ENCODE measurements around the gene CSNK1A1. TPM values are rescaled to one million over a fixed set of nuclear protein-coding genes. Genes with fewer than 3 reads are reported as not detected.
"Not testable (repeated sequence)": the region's sequence is repeated elsewhere in the genome, so short reads cannot be mapped to it uniquely, and the experiment has no call there.

Gene CSNK1A1
- total RNA-seq (2021; fragmentation: NEBNext Ultra II Directional; extraction: Animal tissue kit (Norgen Biotek cat#: 25700)), result 100 to 1,000 TPM; 266 to 336 (median 310) TPM
- long read RNA-seq, full-length matches to known transcripts, result 154 of 253 reads
- long read RNA-seq, partial matches to known transcripts, result 56 of 253 reads
- long read RNA-seq, other reads (novel, unspliced or antisense), result 43 of 253 reads

GRCh38 chr5:149551227-149552037 is at the start of gene CSNK1A1:
TSS of gene CSNK1A1 (minus strand) at chr5:149551439. CDS start at chr5:149550964, 475 bp downstream.
- peak within 1 kb of the TSS; percentile 100 for H3K27ac Mint-ChIP-seq
- TF ChIP-seq CTCF (IDR thresholded peaks at IDR 0.05), result peak; percentile 85
- H3K9me3 Mint-ChIP-seq, result peaks cover 8% of the 10 kb centered on the region; the same call in 1 of the 2 replicates
- peaks cover 28% of the 10 kb centered on the region for H3K4me1 Mint-ChIP-seq (ENCODE audit: low read depth)
- peak; percentile 98 for DNase-seq
- peaks cover 36% of the 10 kb centered on the region for H3K36me3 Mint-ChIP-seq (ENCODE audit: low read depth)
- H3K4me3 Mint-ChIP-seq, result peak within 1 kb of the TSS; percentile 100
- H3K27me3 Mint-ChIP-seq (ENCODE audit: insufficient read depth), result peaks cover 3% of the 10 kb centered on the region

- Mint-ChIP-seq H3K4me1 (ENCODE audit: low read depth) (peaks cover 13% of the 10 kb centered on the region), H3K4me3 (no peak overlapping the region), H3K36me3 (ENCODE audit: low read depth) (no peaks in the 10 kb centered on the region), H3K27ac (no peak overlapping the region), H3K27me3 (ENCODE audit: insufficient read depth) (peaks cover 4% of the 10 kb centered on the region; the same call in 1 of the 2 replicates), H3K9me3 (no peaks in the 10 kb centered on the region)
- no peak for DNase-seq
- TF ChIP-seq CTCF (IDR thresholded peaks at IDR 0.05), result no peak
Measured at GRCh38 chr5:149600932-149601331, 49.7 kb upstream of the CSNK1A1 start.

GRCh38 chr5:149599375-149599774 is 48.1 kb upstream of the CSNK1A1 start:
- no peak for DNase-seq
- Mint-ChIP-seq H3K9me3 (no peaks in the 10 kb centered on the region), H3K4me3 (no peak overlapping the region), H3K27me3 (ENCODE audit: insufficient read depth) (peaks cover 4% of the 10 kb centered on the region; the same call in 1 of the 2 replicates), H3K4me1 (ENCODE audit: low read depth) (peaks cover 19% of the 10 kb centered on the region), H3K36me3 (ENCODE audit: low read depth) (no peaks in the 10 kb centered on the region), H3K27ac (no peak overlapping the region)
- no peak for TF ChIP-seq CTCF (IDR thresholded peaks at IDR 0.05)

GRCh38 chr5:149598966-149599365 is 47.7 kb upstream of the CSNK1A1 start:
- DNase-seq, result no peak
- peak; percentile 16; the same call in 1 of the 2 replicates for TF ChIP-seq CTCF (IDR thresholded peaks at IDR 0.05)
- no peak overlapping the region for H3K27ac Mint-ChIP-seq
- peaks cover 4% of the 10 kb centered on the region; the same call in 1 of the 2 replicates for H3K27me3 Mint-ChIP-seq (ENCODE audit: insufficient read depth)
- peaks cover 19% of the 10 kb centered on the region for H3K4me1 Mint-ChIP-seq (ENCODE audit: low read depth)
- H3K9me3 Mint-ChIP-seq, result no peaks in the 10 kb centered on the region
- no peak overlapping the region for H3K4me3 Mint-ChIP-seq
- no peaks in the 10 kb centered on the region for H3K36me3 Mint-ChIP-seq (ENCODE audit: low read depth)

GRCh38 chr5:149598234-149598633 is 47.0 kb upstream of the CSNK1A1 start:
- H3K27me3 Mint-ChIP-seq (ENCODE audit: insufficient read depth); DNase-seq; H3K36me3 Mint-ChIP-seq (ENCODE audit: low read depth); H3K9me3 Mint-ChIP-seq; H3K4me3 Mint-ChIP-seq; H3K27ac Mint-ChIP-seq: not testable (repeated sequence)
- peaks cover 19% of the 10 kb centered on the region for H3K4me1 Mint-ChIP-seq (ENCODE audit: low read depth)

GRCh38 chr5:149597618-149598017 is 46.4 kb upstream of the CSNK1A1 start:
- no peaks in the 10 kb centered on the region for H3K36me3 Mint-ChIP-seq (ENCODE audit: low read depth)

More at GRCh38 chr5:149597618-149598017, 46.4 kb upstream of the CSNK1A1 start:
- no peaks in the 10 kb centered on the region for H3K9me3 Mint-ChIP-seq
- peaks cover 19% of the 10 kb centered on the region for H3K4me1 Mint-ChIP-seq (ENCODE audit: low read depth)
- no peak for DNase-seq
- H3K27ac Mint-ChIP-seq, result no peak overlapping the region
- TF ChIP-seq CTCF (IDR thresholded peaks at IDR 0.05), result no peak
- H3K27me3 Mint-ChIP-seq (ENCODE audit: insufficient read depth), result peaks cover 4% of the 10 kb centered on the region; the same call in 1 of the 2 replicates
- H3K4me3 Mint-ChIP-seq, result no peak overlapping the region

All from HFFc6 (cell line).